ENCODE measurements around the gene ZMIZ1. TPM values are rescaled to one million over a fixed set of nuclear protein-coding genes. Genes with fewer than 3 reads are reported as not detected.
A peak's percentile ranks its signal among the peaks of the same experiment; 100 is the strongest.
"Not testable (repeated sequence)": the region's sequence is repeated elsewhere in the genome, so short reads cannot be mapped to it uniquely, and the experiment has no call there.

The ZMIZ1 gene
- total RNA-seq, 1 experiment from 2014 or later = 34.2 TPM

- Histone ChIP-seq H3K9me3 (ENCODE audit: control insufficient read depth, insufficient read depth, low read depth, low read length) (no peaks in the 10 kb centered on the region), H3K27ac (ENCODE audit: low read length) (no peak overlapping the region), H3K4me1 (ENCODE audit: control insufficient read depth, insufficient read depth, low read length) (no peaks in the 10 kb centered on the region), H3K4me3 (ENCODE audit: low read depth in 2 of 2, low read length in 2 of 2) (no peak overlapping the region), H3K27me3 (ENCODE audit: control insufficient read depth, insufficient read depth, low read length) (no peaks in the 10 kb centered on the region), H3K36me3 (ENCODE audit: control insufficient read depth, insufficient read depth, low read length) (no peaks in the 10 kb centered on the region)
- POLR2A ChIA-PET = no interaction called here
- no peak for TF ChIP-seq POLR2AphosphoS5 (IDR thresholded peaks at IDR 0.05; ENCODE audit: low read depth, low read length)
- TF ChIP-seq CTCF (IDR thresholded peaks at IDR 0.05) = no peak
- TF ChIP-seq SIN3A (IDR thresholded peaks at IDR 0.05; ENCODE audit: borderline replicate concordance, insufficient read depth, low read depth, low read length) = no peak
- no peak for TF ChIP-seq REST (IDR thresholded peaks at IDR 0.05; ENCODE audit: insufficient read depth in 1 of 2, low read depth in 2 of 2, low read length in 1 of 2)
- no peak for TF ChIP-seq TCF7L2 (IDR thresholded peaks at IDR 0.05; ENCODE audit: low read depth, low read length)
- ATAC-seq (no peak), DNase-seq (ENCODE audit: low read depth, low spot score) (no peak)
- in situ Hi-C loops (cut with HindIII; ENCODE audit: low pct_unique_long_range_greater_than_20kb, low sequenced_read_pairs) (no loop called here), intact Hi-C loops (cut with micrococcal nuclease; ENCODE audit: unreplicated experiment) (no loop called here)
- BruUV-seq (replicated peaks) = no TSS peak
- CTCF ChIA-PET = interaction anchor here (0.6 kb wide), 1 partner anchor 383 kb away, joined by 3 read pairs; no protein-coding TSS in a partner anchor
These were observed 206.7 kb downstream of the ZMIZ1 start for GRCh38 chr10:79275431-79275851.

GRCh38 chr10:79277579-79278269, 209.0 kb downstream of the ZMIZ1 start:
- no peaks in the 10 kb centered on the region for H3K4me1 ChIP-seq (ENCODE audit: control insufficient read depth, insufficient read depth, low read length)
- no peak overlapping the region for H3K27ac ChIP-seq (ENCODE audit: low read length)
- intact Hi-C loops (cut with micrococcal nuclease; ENCODE audit: unreplicated experiment) = no loop called here
- H3K36me3 ChIP-seq (ENCODE audit: control insufficient read depth, insufficient read depth, low read length) = no peaks in the 10 kb centered on the region
- ATAC-seq = 0 out of 2 replicates have a peak, but pooled peaks have one; percentile 29
- BruUV-seq (replicated peaks) = no TSS peak
- no peaks in the 10 kb centered on the region for H3K9me3 ChIP-seq (ENCODE audit: control insufficient read depth, insufficient read depth, low read depth, low read length)
- in situ Hi-C loops (cut with HindIII; ENCODE audit: low pct_unique_long_range_greater_than_20kb, low sequenced_read_pairs) = no loop called here
- H3K27me3 ChIP-seq (ENCODE audit: control insufficient read depth, insufficient read depth, low read length) = no peaks in the 10 kb centered on the region
- TF ChIP-seq POLR2AphosphoS5 (IDR thresholded peaks at IDR 0.05; ENCODE audit: low read depth, low read length) (no peak), TCF7L2 (IDR thresholded peaks at IDR 0.05; ENCODE audit: low read depth, low read length) (no peak), CTCF (IDR thresholded peaks at IDR 0.05) (no peak)
- POLR2A ChIA-PET = no interaction called here
- DNase-seq (ENCODE audit: low read depth, low spot score) = no peak
- H3K4me3 ChIP-seq (ENCODE audit: low read depth in 2 of 2, low read length in 2 of 2) = no peak overlapping the region
- CTCF ChIA-PET = no interaction called here

GRCh38 chr10:79279047-79279446, 210.3 kb downstream of the ZMIZ1 start:
- CTCF ChIA-PET; H3K27ac ChIP-seq (ENCODE audit: low read length); in situ Hi-C loops (cut with HindIII; ENCODE audit: low pct_unique_long_range_greater_than_20kb, low sequenced_read_pairs); H3K27me3 ChIP-seq (ENCODE audit: control insufficient read depth, insufficient read depth, low read length); H3K9me3 ChIP-seq (ENCODE audit: control insufficient read depth, insufficient read depth, low read depth, low read length); H3K4me1 ChIP-seq (ENCODE audit: control insufficient read depth, insufficient read depth, low read length); H3K36me3 ChIP-seq (ENCODE audit: control insufficient read depth, insufficient read depth, low read length); BruUV-seq (replicated peaks); ATAC-seq; DNase-seq (ENCODE audit: low read depth, low spot score); H3K4me3 ChIP-seq (ENCODE audit: low read depth in 2 of 2, low read length in 2 of 2); intact Hi-C loops (cut with micrococcal nuclease; ENCODE audit: unreplicated experiment): not testable (repeated sequence)
- POLR2A ChIA-PET = interaction anchor here (0.6 kb wide), 1 partner anchor 56 kb away, joined by 5 read pairs; no protein-coding TSS in a partner anchor
